ENCODE measurements around the gene MAGI2.
"Not testable (repeated sequence)": the region's sequence is repeated elsewhere in the genome, so short reads cannot be mapped to it uniquely, and the experiment has no call there.

MAGI2 gene

GRCh38 chr7:78576236-78576635, 877.2 kb downstream of the MAGI2 start:
- no peak for DNase-seq (ENCODE audit: low read depth)
- H3K4me3 ChIP-seq (ENCODE audit: low read depth, low read length): no peak overlapping the region

DNA sequence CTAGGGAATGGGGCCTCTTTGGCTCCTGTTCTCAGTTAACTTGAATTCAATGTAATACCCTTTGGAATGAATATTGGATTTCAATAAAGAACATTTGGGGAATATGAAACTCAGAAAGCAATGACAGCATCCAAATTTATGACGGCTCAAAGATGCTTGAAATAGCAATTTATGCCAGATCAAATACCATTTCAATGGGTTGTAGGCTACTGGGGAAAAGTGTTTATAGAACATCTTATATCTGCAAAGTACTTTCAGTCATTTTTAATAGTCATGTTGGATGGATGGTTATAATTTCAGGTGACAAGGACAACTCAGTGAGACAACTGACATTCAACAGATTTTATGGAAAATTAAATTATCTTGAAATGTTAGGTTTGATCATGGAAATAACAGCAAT, 882.2 kb downstream of the MAGI2 start:
- no peak for DNase-seq (ENCODE audit: low read depth)
- no peak overlapping the region for H3K4me3 ChIP-seq (ENCODE audit: low read depth, low read length)

DNA sequence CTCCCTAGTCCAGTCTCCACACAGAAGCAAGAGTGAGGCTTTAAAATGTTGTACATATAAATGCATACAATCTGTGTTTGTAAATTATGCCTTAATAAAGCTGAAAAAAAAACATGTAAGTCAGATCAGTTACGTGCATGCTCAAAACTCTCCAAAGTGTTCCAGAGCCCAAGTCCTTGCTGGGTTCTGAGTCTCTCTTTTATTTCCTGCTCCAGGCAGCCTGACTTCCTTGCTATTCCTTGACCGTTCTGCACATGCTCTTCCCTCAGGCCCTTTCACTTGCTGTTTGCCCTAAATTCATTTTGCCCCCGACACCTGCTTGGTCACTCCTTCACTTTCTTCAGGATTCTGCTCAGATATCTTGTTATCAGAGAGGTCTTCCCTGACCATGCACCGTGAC, 884.8 kb downstream of the MAGI2 start:
- no peak for DNase-seq (ENCODE audit: low read depth)
- no peak overlapping the region for H3K4me3 ChIP-seq (ENCODE audit: low read depth, low read length)

DNA sequence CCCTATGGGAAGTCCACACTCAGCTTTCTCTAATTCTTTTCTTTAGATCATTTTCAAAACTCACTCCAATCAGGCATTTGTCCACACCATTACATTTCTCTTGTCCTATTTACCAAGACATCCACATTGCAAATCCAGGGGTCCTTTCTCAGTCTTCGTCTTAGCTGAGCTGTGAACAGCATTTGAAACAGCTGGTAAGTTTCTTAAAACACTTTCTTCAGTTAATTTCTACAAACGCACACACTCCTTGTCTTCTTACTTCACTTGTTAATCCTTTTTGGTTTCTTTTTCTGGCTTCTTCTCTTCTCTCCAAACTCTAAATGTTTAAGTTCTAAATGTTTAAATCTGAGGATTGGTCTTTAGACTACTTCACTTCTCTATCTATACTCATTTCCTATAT, 885.6 kb downstream of the MAGI2 start:
- no peak for DNase-seq (ENCODE audit: low read depth)
- no peak overlapping the region for H3K4me3 ChIP-seq (ENCODE audit: low read depth, low read length)

- H3K4me3 ChIP-seq (ENCODE audit: low read depth, low read length): no peak overlapping the region
- no peak for DNase-seq (ENCODE audit: low read depth)
These were observed 887.7 kb downstream of the MAGI2 start for GRCh38 chr7:78565784-78566183.

DNA sequence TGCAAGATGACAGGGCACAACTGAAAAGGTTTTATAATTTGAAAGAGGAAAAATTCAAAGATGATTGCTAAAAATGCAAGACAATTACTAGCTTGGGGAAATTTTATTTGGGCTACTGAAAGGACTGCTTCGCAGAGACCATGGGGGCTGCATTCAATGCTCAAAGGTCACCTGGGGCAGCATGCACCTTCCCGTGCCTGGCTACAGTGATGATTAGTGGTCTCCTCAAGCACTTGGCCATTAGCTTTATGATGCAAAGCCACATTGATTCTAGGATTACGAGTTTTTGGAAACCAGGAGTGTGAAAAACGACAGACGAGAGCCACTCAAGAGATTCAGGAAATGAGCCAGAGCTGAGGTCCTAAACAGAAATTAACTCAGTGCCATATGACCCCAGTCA, 890.3 kb downstream of the MAGI2 start:
- no peak overlapping the region for H3K4me3 ChIP-seq (ENCODE audit: low read depth, low read length)
- DNase-seq (ENCODE audit: low read depth): no peak

DNA sequence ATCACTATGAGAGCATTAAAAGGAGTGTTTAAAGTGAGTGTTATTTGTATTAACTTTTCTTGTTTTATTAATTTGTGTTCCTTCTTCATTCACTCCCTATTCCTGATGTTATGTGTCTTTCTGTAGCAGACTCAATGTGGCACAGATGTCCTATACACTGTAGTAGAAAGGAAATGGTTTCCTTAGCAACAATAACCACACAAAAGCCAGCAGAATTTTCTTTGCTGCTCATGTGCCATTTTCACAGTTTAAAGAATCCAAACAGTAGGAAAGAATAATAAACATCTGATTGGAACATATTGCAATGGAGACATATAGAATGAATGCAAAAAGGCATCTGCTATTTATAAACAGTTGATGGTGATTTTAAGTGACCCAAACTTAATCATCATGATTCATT, 891.3 kb downstream of the MAGI2 start:
- no peak for DNase-seq (ENCODE audit: low read depth)
- no peak overlapping the region for H3K4me3 ChIP-seq (ENCODE audit: low read depth, low read length)

GRCh38 chr7:78558566-78558965, 894.9 kb downstream of the MAGI2 start:
- DNase-seq (ENCODE audit: low read depth): no peak
- no peak overlapping the region for H3K4me3 ChIP-seq (ENCODE audit: low read depth, low read length)

DNA sequence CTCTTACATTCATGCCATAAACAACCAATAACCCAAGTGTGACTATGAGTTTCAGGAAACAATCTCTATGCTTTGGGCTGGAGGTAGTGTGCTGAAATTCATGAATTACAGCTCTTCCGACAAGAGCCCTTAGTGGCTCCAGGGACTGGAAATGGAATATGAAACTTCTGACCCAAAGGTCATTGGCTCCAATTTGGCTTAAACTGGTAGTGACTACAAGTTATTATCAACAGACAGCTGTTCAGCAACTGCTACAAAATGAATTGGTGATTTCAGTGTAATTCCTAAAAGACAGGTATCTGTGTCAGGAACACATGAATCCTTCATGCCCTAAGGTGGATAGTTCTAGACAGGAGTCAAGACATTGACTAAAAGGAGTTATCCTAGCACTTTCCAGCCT, 909.5 kb downstream of the MAGI2 start:
- no peak for DNase-seq (ENCODE audit: low read depth)
- no peak overlapping the region for H3K4me3 ChIP-seq (ENCODE audit: low read depth, low read length)

DNA sequence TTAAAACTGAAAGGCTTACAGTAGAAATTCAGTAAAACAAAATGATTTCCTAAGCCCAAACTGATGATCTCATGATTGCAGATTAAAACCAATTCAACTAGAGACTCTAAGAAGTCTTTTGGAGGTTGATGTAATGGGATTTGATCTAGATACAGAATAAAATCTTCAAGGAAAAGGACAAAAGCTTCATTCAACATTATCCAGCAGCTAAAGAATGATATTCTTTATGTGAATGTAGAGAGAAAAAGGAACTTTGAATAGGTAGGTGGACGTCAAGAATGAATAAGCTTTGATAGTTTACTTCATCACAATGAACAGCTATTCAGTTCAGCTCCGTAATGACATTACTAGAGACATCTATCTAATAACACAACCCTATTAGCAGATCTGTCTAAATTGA, 910.5 kb downstream of the MAGI2 start:
- H3K4me3 ChIP-seq (ENCODE audit: low read depth, low read length): no peak overlapping the region
- no peak for DNase-seq (ENCODE audit: low read depth)

GRCh38 chr7:78542541-78542940, 910.9 kb downstream of the MAGI2 start:
- DNase-seq (ENCODE audit: low read depth): no peak
- H3K4me3 ChIP-seq (ENCODE audit: low read depth, low read length): no peak overlapping the region

DNA sequence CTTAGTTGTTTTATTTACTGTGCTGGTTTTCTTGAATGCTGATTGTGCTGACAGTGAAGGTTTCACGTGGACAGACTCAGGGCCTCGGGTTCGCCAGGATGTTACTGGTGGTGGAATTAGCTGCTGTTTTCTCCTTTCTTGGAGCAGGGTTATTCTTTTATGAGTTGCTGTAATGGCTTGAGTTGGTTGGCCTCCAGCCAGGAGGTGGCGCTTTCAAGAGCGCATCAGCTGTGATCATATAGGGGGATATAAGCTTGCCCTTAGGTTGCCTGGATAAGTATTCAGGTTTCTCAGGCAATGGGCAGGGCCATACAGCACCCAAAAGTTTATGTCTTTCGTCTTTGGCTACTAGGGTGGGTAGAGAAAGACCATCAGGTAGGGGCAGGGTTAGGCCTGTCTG, 913.6 kb downstream of the MAGI2 start:
- DNase-seq (ENCODE audit: low read depth): no peak
- no peak overlapping the region for H3K4me3 ChIP-seq (ENCODE audit: low read depth, low read length)

DNA sequence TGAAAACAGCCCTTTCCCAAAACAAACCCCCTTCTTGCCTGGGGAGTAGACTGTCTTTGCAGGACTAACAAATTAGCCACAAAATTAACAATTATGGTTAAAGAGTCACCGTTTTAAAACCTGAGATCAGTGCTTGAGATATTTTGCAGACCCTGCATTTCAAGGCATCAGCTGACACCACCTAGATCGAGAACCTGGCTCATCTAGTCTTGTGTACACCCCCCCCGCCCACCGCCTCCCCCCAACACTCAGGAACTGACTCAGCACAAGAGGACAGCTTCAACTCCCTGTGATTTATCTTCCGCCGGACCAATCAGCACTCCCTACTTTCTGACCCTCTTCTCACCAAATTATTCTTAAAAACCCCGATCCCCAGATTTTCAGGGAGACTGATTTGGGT, 917.8 kb downstream of the MAGI2 start:
- no peak for DNase-seq (ENCODE audit: low read depth)
- H3K4me3 ChIP-seq (ENCODE audit: low read depth, low read length): no peak overlapping the region

DNA sequence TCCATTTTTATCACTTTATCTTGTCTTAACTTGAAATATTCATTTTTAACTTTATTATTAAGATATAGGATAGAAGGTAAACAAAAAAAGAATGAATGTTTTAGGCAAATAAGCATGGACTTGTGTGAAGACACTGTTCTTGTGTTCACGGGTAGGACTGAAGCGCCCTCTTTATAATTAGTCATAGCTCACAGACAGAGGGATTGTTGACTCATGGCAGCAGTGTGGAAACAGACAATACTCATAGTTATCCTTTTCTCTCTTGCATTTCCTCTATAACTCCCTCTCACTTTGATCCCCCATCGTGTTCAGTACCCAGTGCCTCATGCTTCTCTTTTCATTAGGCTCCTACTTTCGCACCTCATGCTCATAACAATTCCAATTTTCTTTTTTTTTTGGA, 923.1 kb downstream of the MAGI2 start:
- H3K4me3 ChIP-seq (ENCODE audit: low read depth, low read length): no peak overlapping the region
- peak; percentile 23 for DNase-seq (ENCODE audit: low read depth)

DNA sequence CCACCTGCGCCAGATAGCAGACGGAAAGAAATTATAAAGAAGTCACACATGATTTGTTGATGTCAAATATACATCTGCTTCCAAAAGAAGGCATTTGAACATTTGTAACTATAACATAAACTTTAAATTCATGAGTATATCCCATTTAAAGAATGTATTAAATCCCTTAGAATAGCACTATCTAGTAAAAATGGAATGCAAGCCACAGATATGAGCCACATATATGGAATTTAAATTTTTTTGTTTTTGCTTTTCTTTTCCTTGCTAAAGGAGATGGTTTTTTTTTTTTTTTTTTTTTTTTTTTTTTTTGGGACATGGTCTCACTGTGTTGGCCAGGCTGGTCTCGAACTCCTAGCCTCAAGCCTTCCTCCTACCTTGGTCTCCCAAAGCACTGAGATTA, 924.1 kb downstream of the MAGI2 start:
- no peak overlapping the region for H3K4me3 ChIP-seq (ENCODE audit: low read depth, low read length)
- no peak for DNase-seq (ENCODE audit: low read depth)

- DNase-seq (ENCODE audit: low read depth): no peak
- H3K4me3 ChIP-seq (ENCODE audit: low read depth, low read length): no peak overlapping the region
These were observed 924.5 kb downstream of the MAGI2 start for GRCh38 chr7:78528964-78529363.

DNA sequence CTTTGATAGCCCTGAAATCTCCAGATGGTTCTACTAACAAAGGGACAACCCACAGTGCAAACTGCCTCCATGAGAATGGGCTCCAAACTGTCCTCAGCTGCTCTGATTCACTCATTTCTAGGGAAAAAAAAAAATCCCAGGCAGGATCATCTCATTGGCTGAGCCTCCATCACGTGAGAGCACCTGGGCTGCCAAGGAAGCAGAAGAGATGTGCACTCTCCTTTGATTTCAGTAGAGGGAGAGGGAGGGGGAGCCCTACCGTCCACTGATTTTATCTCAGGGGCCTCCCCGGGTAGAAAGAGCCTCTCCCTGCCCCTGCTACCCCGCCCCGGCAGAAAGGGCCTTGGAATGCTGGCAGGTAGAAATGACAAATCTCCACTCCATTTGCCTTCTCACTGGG, 929.5 kb downstream of the MAGI2 start:
- DNase-seq (ENCODE audit: low read depth): no peak
- no peak overlapping the region for H3K4me3 ChIP-seq (ENCODE audit: low read depth, low read length)

DNA sequence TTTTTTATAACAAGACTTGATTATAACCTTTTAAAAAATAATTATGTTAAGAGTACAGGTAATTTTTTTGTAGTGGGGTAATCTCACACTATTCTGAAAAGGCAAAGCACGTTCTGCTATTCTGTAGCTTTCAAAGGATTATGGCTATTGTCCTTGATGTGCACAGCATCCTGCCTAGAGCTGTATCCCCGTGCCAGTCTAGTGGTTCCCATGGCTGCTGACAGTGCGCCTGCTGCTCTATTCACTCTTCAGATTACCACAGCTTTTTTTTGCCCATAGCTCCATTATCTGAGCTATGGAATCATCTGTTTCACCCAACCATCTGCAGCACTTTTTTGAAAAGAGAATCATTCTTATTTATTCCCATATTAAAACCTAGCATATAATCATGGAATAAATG, 931.5 kb downstream of the MAGI2 start:
- no peak overlapping the region for H3K4me3 ChIP-seq (ENCODE audit: low read depth, low read length)
- DNase-seq (ENCODE audit: low read depth): no peak

GRCh38 chr7:78516450-78516849, 937.0 kb downstream of the MAGI2 start:
- no peak for DNase-seq (ENCODE audit: low read depth)
- H3K4me3 ChIP-seq (ENCODE audit: low read depth, low read length): no peak overlapping the region

DNA sequence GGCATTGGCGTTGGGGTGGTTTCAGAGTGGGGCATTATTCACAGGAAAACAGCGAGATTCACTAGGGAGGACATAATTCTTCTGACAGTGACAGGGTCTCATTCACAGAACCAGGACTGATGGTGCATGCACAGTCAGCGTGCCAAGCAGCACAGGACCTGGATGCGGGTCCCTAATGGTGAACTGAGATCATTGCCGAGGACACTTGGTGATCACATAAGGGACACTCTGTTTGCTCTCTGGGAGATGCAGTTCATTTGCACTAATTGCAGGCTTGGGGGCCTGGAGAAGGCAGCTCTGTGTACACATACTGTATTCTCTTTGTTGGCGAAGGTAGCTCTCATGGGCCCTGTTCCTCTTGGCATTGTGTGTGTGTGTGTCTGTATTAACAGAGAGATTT, 938.8 kb downstream of the MAGI2 start:
- no peak overlapping the region for H3K4me3 ChIP-seq (ENCODE audit: low read depth, low read length)
- no peak for DNase-seq (ENCODE audit: low read depth)

GRCh38 chr7:78510580-78511188, 942.8 kb downstream of the MAGI2 start:
- no peak overlapping the region for H3K4me3 ChIP-seq (ENCODE audit: low read depth, low read length)
- no peak for DNase-seq (ENCODE audit: low read depth)

DNA sequence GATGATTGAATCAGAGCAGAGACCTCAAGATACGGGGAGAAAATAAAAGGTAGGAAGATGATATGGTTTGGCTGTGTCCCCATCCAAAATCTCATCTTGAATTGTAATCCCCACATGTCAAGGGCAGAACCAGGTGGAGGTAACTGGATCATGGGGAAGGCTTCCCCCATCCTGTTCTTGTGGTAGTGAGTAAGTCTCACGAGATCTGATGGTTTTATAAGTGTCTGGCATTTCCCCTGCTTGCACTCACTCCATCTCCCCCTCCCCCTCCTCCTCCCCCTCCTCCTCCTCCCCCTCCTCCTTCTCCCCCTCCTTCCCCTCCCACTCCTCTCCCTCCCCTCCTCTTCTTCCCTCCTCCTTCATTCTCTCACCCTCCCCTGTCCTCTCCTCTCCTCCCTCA, 950.2 kb downstream of the MAGI2 start:
- not testable (repeated sequence) for H3K4me3 ChIP-seq (ENCODE audit: low read depth, low read length); DNase-seq (ENCODE audit: low read depth)
